NOMO-1 treated with dmso at 0.1 percent for 144 hours (cell line): ENCODE data around the gene SUFU.

ENCODE experiments used
- DNase-seq: peaks from one replicate; lab custom pipeline; 2025; ENCODE audit not compliant: unreplicated experiment; lab: John Stamatoyannopoulos, UW

The SUFU gene

GRCh38 chr10:102632394-102633111 lies 128.8 kb downstream of the SUFU start:
- no peak for DNase-seq

GRCh38 chr10:102633287-102633686 lies 129.5 kb downstream of the SUFU start:
- DNase-seq = peak; percentile 98

GRCh38 chr10:102633848-102634247 lies 130.1 kb downstream of the SUFU start:
- DNase-seq = no peak

- no peak for DNase-seq
Measured at GRCh38 chr10:102634686-102635085, 130.9 kb downstream of the SUFU start.

GRCh38 chr10:102635377-102635776 lies 131.6 kb downstream of the SUFU start:
- DNase-seq = peak; percentile 35

GRCh38 chr10:102639537-102639936 lies 135.8 kb downstream of the SUFU start:
- no peak for DNase-seq

GRCh38 chr10:102641402-102641801 lies 137.6 kb downstream of the SUFU start:
- no peak for DNase-seq

GRCh38 chr10:102641880-102642735 lies 138.3 kb downstream of the SUFU start:
- peak; percentile 96 for DNase-seq

- no peak for DNase-seq
Measured at GRCh38 chr10:102642736-102643335, 139.1 kb downstream of the SUFU start.

GRCh38 chr10:102643336-102644065 lies 139.7 kb downstream of the SUFU start:
- DNase-seq = peak; percentile 58

GRCh38 chr10:102644066-102644645 lies 140.4 kb downstream of the SUFU start, which contains the start of gene TRIM8:
Gene TRIM8 (plus strand): TSS chr10:102644479. CDS start chr10:102644618, 139 bp downstream.
- peak; percentile 43 for DNase-seq

GRCh38 chr10:102644646-102645387 lies 141.0 kb downstream of the SUFU start:
- DNase-seq = peak; percentile 67

- DNase-seq = peak; percentile 44
Measured at GRCh38 chr10:102645388-102645740, 141.6 kb downstream of the SUFU start.

- DNase-seq = peak; percentile 97
Measured at GRCh38 chr10:102645741-102646609, 142.2 kb downstream of the SUFU start.

GRCh38 chr10:102646610-102647442 lies 143.1 kb downstream of the SUFU start:
- DNase-seq = peak; percentile 15

GRCh38 chr10:102647443-102648268 lies 143.9 kb downstream of the SUFU start:
- no peak for DNase-seq

- DNase-seq = no peak
Measured at GRCh38 chr10:102648269-102648888, 144.6 kb downstream of the SUFU start.
